B cell (primary cell): Measurements from ENCODE around the gene GTPBP4. TPM values are rescaled to one million over a fixed set of nuclear protein-coding genes. Genes with fewer than 3 reads are reported as not detected.

ENCODE experiments used
- ATAC-seq: fragments of 200-7000 bp; cut with Tn5 transposase; one replicate; pipeline ENCODE4 v1.10.0; 2021; ENCODE audit warnings: low read depth, mild to moderate bottlenecking, moderate number of reproducible peaks, moderate library complexity
- CTCF ChIA-PET: fragments of 350-600 bp; sonication (Branson Sonifier 250); formaldehyde crosslinking; loops from one replicate; lab custom pipeline; 2021; ENCODE audit warnings: antibody characterized with exemption, inconsistent platforms; lab: Charles Lee
- POLR2A ChIA-PET: fragments of 350-600 bp; sonication (Branson Sonifier 250); formaldehyde crosslinking; loops from one replicate; lab custom pipeline; 2021; ENCODE audit warnings: antibody characterized with exemption; lab: Charles Lee
- DNase-seq: peaks from one replicate; pipeline ENCODE4 v3.0.0; 2013
- H2AFZ ChIP-seq: 2 replicates; pipeline ENCODE4 v1.6.1; 2012; ENCODE audit warnings: mild to moderate bottlenecking, low read depth, low read length; ENCODE audit not compliant: insufficient read depth, poor library complexity, severe bottlenecking
- H3K27ac ChIP-seq, 2 donors: 1 replicate in 1 of 2; 2 replicates in 1 of 2; pipeline ENCODE4 v1.5.1; 2012 to 2013; ENCODE audit warnings: low read length in 2 of 2, mild to moderate bottlenecking in 2 of 2, moderate library complexity in 1 of 2
- H3K27me3 ChIP-seq, 4 experiments: fragments of 200-600 bp in 1 of 4; sonication (generic) in 1 of 4; replicated peaks in 1 of 4; 1 replicate in 2 of 4; 2 replicates in 2 of 4; pipeline versions ENCODE4 v1.6.1 to v1.7.0; 2013 to 2016; ENCODE audit warnings: low read length in 3 of 4, mild to moderate bottlenecking in 2 of 4, mixed read lengths in 1 of 4, moderate library complexity in 1 of 4; ENCODE audit not compliant: insufficient read depth in 4 of 4, control insufficient read depth in 3 of 4; ENCODE audit errors: control extremely low read depth in 1 of 4
- H3K36me3 ChIP-seq, 2 experiments: replicated peaks in 1 of 2; 1 replicate in 1 of 2; 2 replicates in 1 of 2; pipeline versions ENCODE4 v1.6.1 to v1.7.1; 2013; ENCODE audit warnings: low read length in 1 of 2; ENCODE audit not compliant: insufficient read depth in 2 of 2, control insufficient read depth in 1 of 2; ENCODE audit errors: control extremely low read depth in 1 of 2, extremely low read depth in 1 of 2
- H3K4me1 ChIP-seq, 2 donors: fragments of 200-600 bp in 1 of 2; sonication (generic) in 1 of 2; 1 replicate in 1 of 2; 2 replicates in 1 of 2; pipeline versions ENCODE4 v1.5.1 to v1.6.1; 2013 to 2017; ENCODE audit warnings: low read length in 2 of 2; ENCODE audit not compliant: control insufficient read depth in 2 of 2, insufficient read depth in 2 of 2
- H3K4me2 ChIP-seq: replicated peaks from 2 replicates; pipeline ENCODE3; 2012; ENCODE audit warnings: mild to moderate bottlenecking, low read depth, low read length; ENCODE audit not compliant: poor library complexity, severe bottlenecking
- H3K4me3 ChIP-seq, 5 experiments: fragments of 200-600 bp in 1 of 5; sonication (generic) in 1 of 5; 1 replicate in 3 of 5; 2 replicates in 2 of 5; pipeline versions ENCODE4 v1.5.1 to v1.7.0; 2011 to 2016; ENCODE audit warnings: low read length in 4 of 5, mild to moderate bottlenecking in 4 of 5, low read depth in 2 of 5, control low read depth in 1 of 5, moderate library complexity in 1 of 5; ENCODE audit not compliant: insufficient read depth in 1 of 5; ENCODE audit errors: control extremely low read depth in 1 of 5, extremely low read depth in 1 of 5
- H3K79me2 ChIP-seq: fragments of 200-600 bp; sonication (generic); one replicate; pipeline ENCODE4 v1.6.0; 2016; ENCODE audit warnings: low read length; ENCODE audit not compliant: control insufficient read depth, insufficient read depth
- H3K9ac ChIP-seq: fragments of 200-600 bp; sonication (generic); 2 replicates; pipeline ENCODE4 v1.6.1; 2017; ENCODE audit warnings: mild to moderate bottlenecking, low read length, moderate library complexity
- H3K9me3 ChIP-seq, 3 donors: one replicate each; pipeline versions ENCODE4 v1.6.1 to v1.7.1; 2013; ENCODE audit warnings: low read length in 2 of 3; ENCODE audit not compliant: control insufficient read depth in 2 of 3, insufficient read depth in 1 of 3; ENCODE audit errors: control extremely low read depth in 1 of 3
- H4K20me1 ChIP-seq: 2 replicates; pipeline ENCODE4 v1.6.0; 2012; ENCODE audit warnings: mild to moderate bottlenecking, low read length; ENCODE audit not compliant: insufficient read depth, control insufficient read depth, poor library complexity, severe bottlenecking
- H3K27ac Mint-ChIP-seq: one replicate; pipeline ENCODE4 v1.8.0; 2021; ENCODE audit warnings: mixed read lengths
- H3K27me3 Mint-ChIP-seq: one replicate; pipeline ENCODE4 v1.8.0; 2021; ENCODE audit warnings: mixed read lengths
- H3K4me1 Mint-ChIP-seq: one replicate; pipeline ENCODE4 v1.8.0; 2021; ENCODE audit warnings: mixed read lengths
- H3K4me3 Mint-ChIP-seq: one replicate; pipeline ENCODE4 v1.8.0; 2021; ENCODE audit warnings: mixed read lengths
- H3K9me3 Mint-ChIP-seq: one replicate; pipeline ENCODE4 v1.8.0; 2022; ENCODE audit warnings: mixed read lengths; ENCODE audit not compliant: insufficient read depth
- CTCF ChIP-seq: fragments of 200-600 bp; IDR thresholded peaks from one replicate; pipeline ENCODE4 v1.8.0; 2022; ENCODE audit warnings: antibody characterized with exemption, mild to moderate bottlenecking
- EZH2 ChIP-seq: IDR thresholded peaks from 2 replicates; pipeline ENCODE4 v1.6.1; 2012; ENCODE audit warnings: borderline replicate concordance, low read depth, mild to moderate bottlenecking, moderate library complexity, low read length; ENCODE audit not compliant: insufficient read depth, poor library complexity, severe bottlenecking
- WGBS: methylation state at CpG from one replicate; pipeline ENCODE4 v1.1.5; 2013; ENCODE audit warnings: missing lambda C conversion rate; ENCODE audit not compliant: insufficient coverage; 5-methylcytosine and 5-hydroxymethylcytosine counted together
- intact Hi-C: fragments of 100-400 bp; cut with micrococcal nuclease; formaldehyde crosslinking; loops from one replicate; pipeline ENCODE4 v1.10.0; 2022
- polyA plus RNA-seq: library from polyadenylated mRNA; depleted of rRNA; stranded (reverse); fragments of >200 nt; gene quantifications from 2 replicates; pipeline ENCODE4 v1.2.3, GENCODE V29; 2012
- total RNA-seq, 2 donors: library from RNA; stranded (reverse); fragments of 120-200 nt in 1 of 2; gene quantifications; 1 replicate in 1 of 2; 2 replicates in 1 of 2; pipeline versions ENCODE4 v1.2.3 to v1.2.4, GENCODE V29; 2013 to 2022

The GTPBP4 gene
- total and polyA plus RNA-seq, 2 donors (not counting 1 experiment from before 2014, with no cell fraction given) = 11.8 to 45.4 TPM

- no peaks in the 10 kb centered on the region for H3K4me1 Mint-ChIP-seq
- Histone ChIP-seq H3K4me1 (no peaks in the 10 kb centered on the region), H3K4me2 (no peak overlapping the region), H3K9me3 (no peaks in the 10 kb centered on the region), H3K36me3 (peaks cover 1 to 60% of the 10 kb centered on the region in 2 experiments), H3K4me3 (no peak overlapping the region), H2AFZ (no peak overlapping the region), H3K79me2 (no peaks in the 10 kb centered on the region), H3K27ac (no peak overlapping the region), H3K9ac (no peak overlapping the region), H3K27me3 (no peaks in the 10 kb centered on the region), H4K20me1 (no peaks in the 10 kb centered on the region)
- intact Hi-C loops = no loop called here
- no peak overlapping the region for H3K4me3 Mint-ChIP-seq
- POLR2A ChIA-PET = no interaction called here
- no peak overlapping the region for H3K27ac Mint-ChIP-seq
- no peak for DNase-seq
- no peak for ATAC-seq
- 97% methylated on average over 10 of the region's 11 CpGs for WGBS
- H3K9me3 Mint-ChIP-seq = no peaks in the 10 kb centered on the region
- CTCF ChIA-PET = no interaction called here
- no peak for TF ChIP-seq EZH2
- no peak for TF ChIP-seq CTCF
- no peaks in the 10 kb centered on the region for H3K27me3 Mint-ChIP-seq
Observed at GRCh38 chr10:1015688-1016087, 27.5 kb downstream of the GTPBP4 start.

- Histone ChIP-seq H3K27me3 (no peaks in the 10 kb centered on the region), H3K4me3 (no peak overlapping the region), H3K27ac (no peak overlapping the region), H3K4me2 (no peak overlapping the region), H3K36me3 (peaks cover 0 to 32% of the 10 kb centered on the region in 2 experiments), H3K9ac (no peak overlapping the region), H3K79me2 (no peaks in the 10 kb centered on the region), H3K4me1 (no peaks in the 10 kb centered on the region), H3K9me3 (no peaks in the 10 kb centered on the region), H2AFZ (no peak overlapping the region), H4K20me1 (no peaks in the 10 kb centered on the region)
- 94% methylated on average over 3 of the region's 10 CpGs for WGBS
- TF ChIP-seq EZH2 = no peak
- no peak for TF ChIP-seq CTCF
- no peaks in the 10 kb centered on the region for H3K27me3 Mint-ChIP-seq
- H3K4me3 Mint-ChIP-seq = no peak overlapping the region
- DNase-seq (no peak), ATAC-seq (no peak)
- H3K27ac Mint-ChIP-seq = no peak overlapping the region
- intact Hi-C loops = no loop called here
- no peaks in the 10 kb centered on the region for H3K9me3 Mint-ChIP-seq
- CTCF ChIA-PET = no interaction called here
- POLR2A ChIA-PET = no interaction called here
- H3K4me1 Mint-ChIP-seq = no peaks in the 10 kb centered on the region
Observed at GRCh38 chr10:1019362-1019761, 31.1 kb downstream of the GTPBP4 start.
